Loucy (cell line): ENCODE results near the gene SSH2.
"Not testable (repeated sequence)": the region's sequence is repeated elsewhere in the genome, so short reads cannot be mapped to it uniquely, and the experiment has no call there.

Source experiments
- H2AFZ ChIP-seq: fragments of 200-600 bp; sonication (generic); 2 replicates; pipeline ENCODE4 v1.6.0; 2016; ENCODE audit warnings: antibody characterized with exemption, mild to moderate bottlenecking, low read length, moderate library complexity
- H3F3A ChIP-seq: fragments of 200-600 bp; 2 replicates; pipeline ENCODE4 v1.6.0; 2016; ENCODE audit warnings: antibody characterized with exemption, low read depth, mild to moderate bottlenecking
- H3K27me3 ChIP-seq: fragments of 200-600 bp; sonication (generic); 2 replicates; pipeline ENCODE4 v1.6.1; 2014; ENCODE audit warnings: low read length, mild to moderate bottlenecking; ENCODE audit not compliant: insufficient read depth, poor library complexity, severe bottlenecking
- H3K36me3 ChIP-seq: fragments of 200-600 bp; sonication (generic); 2 replicates; pipeline ENCODE4 v1.6.1; 2016; ENCODE audit warnings: low read length; ENCODE audit not compliant: insufficient read depth
- H3K4me1 ChIP-seq: fragments of 200-600 bp; sonication (generic); 2 replicates; pipeline ENCODE4 v1.5.1; 2014; ENCODE audit warnings: low read length, mild to moderate bottlenecking; ENCODE audit not compliant: insufficient read depth, poor library complexity, severe bottlenecking
- H3K4me2 ChIP-seq: fragments of 200-600 bp; sonication (generic); 2 replicates; pipeline ENCODE4 v1.6.0; 2014; ENCODE audit warnings: antibody characterized with exemption, low read length, low read depth, mild to moderate bottlenecking; ENCODE audit not compliant: poor library complexity, severe bottlenecking
- H3K4me3 ChIP-seq: fragments of 200-600 bp; sonication (generic); 2 replicates; pipeline ENCODE4 v1.5.1; 2014; ENCODE audit warnings: low read length, mild to moderate bottlenecking, mixed read lengths; ENCODE audit not compliant: poor library complexity, severe bottlenecking
- H3K79me2 ChIP-seq: fragments of 200-600 bp; sonication (generic); 2 replicates; pipeline ENCODE4 v1.6.1; 2014; ENCODE audit warnings: low read length; ENCODE audit not compliant: insufficient read depth
- H3K9ac ChIP-seq: fragments of 200-600 bp; sonication (generic); 2 replicates; pipeline ENCODE4 v1.6.0; 2014; ENCODE audit warnings: mild to moderate bottlenecking, low read depth, low read length, moderate library complexity; ENCODE audit not compliant: poor library complexity, severe bottlenecking
- H3K9me2 ChIP-seq: fragments of 200-600 bp; sonication (generic); replicated peaks from 2 replicates; pipeline ENCODE4 v1.6.1; 2016; ENCODE audit warnings: low read depth, low read length, mixed read lengths
- H3K9me3 ChIP-seq: fragments of 200-600 bp; sonication (generic); 2 replicates; pipeline ENCODE4 v1.6.1; 2014; ENCODE audit warnings: mild to moderate bottlenecking, antibody characterized with exemption, low read length, low read depth; ENCODE audit not compliant: insufficient read depth
- H4K20me1 ChIP-seq: fragments of 200-600 bp; sonication (generic); 2 replicates; pipeline ENCODE4 v1.6.0; 2014; ENCODE audit warnings: antibody characterized with exemption, low read length, mild to moderate bottlenecking; ENCODE audit not compliant: insufficient read depth, poor library complexity, severe bottlenecking
- EZH2phosphoT487 ChIP-seq: fragments of 200-600 bp; IDR thresholded peaks from 2 replicates; pipeline ENCODE4 v1.6.1; 2018; ENCODE audit warnings: antibody characterized with exemption, mild to moderate bottlenecking, moderate library complexity, borderline replicate concordance
- TF ChIP-seq, protein P1 (sequence below): fragments of 200-600 bp; sonication (generic); conservative IDR thresholded peaks from 2 replicates; pipeline ENCODE4 v1.5.1; 2014; ENCODE audit warnings: mild to moderate bottlenecking, antibody characterized with exemption, low read length

The SSH2 gene

GRCh38 chr17:29905879-29906167 is 24.2 kb downstream of the SSH2 start:
- Histone ChIP-seq H3K4me3 (no peak overlapping the region), H3K79me2 (peaks cover 94% of the 10 kb centered on the region), H3K4me2 (no peak overlapping the region), H3F3A (no peaks in the 10 kb centered on the region), H3K9ac (no peak overlapping the region), H3K4me1 (peaks cover 5% of the 10 kb centered on the region), H3K9me3 (peaks cover 20% of the 10 kb centered on the region; the same call in 1 of the 2 replicates), H4K20me1 (peaks cover 8% of the 10 kb centered on the region), H3K36me3 (0 out of 2 replicates have a peak, but pooled peaks cover 5% of the 10 kb centered on the region), H3K9me2 (no peaks in the 10 kb centered on the region), H2AFZ (no peak overlapping the region), H3K27me3 (no peaks in the 10 kb centered on the region)
- TF ChIP-seq EZH2phosphoT487: no peak
- TF ChIP-seq, protein P1, sequence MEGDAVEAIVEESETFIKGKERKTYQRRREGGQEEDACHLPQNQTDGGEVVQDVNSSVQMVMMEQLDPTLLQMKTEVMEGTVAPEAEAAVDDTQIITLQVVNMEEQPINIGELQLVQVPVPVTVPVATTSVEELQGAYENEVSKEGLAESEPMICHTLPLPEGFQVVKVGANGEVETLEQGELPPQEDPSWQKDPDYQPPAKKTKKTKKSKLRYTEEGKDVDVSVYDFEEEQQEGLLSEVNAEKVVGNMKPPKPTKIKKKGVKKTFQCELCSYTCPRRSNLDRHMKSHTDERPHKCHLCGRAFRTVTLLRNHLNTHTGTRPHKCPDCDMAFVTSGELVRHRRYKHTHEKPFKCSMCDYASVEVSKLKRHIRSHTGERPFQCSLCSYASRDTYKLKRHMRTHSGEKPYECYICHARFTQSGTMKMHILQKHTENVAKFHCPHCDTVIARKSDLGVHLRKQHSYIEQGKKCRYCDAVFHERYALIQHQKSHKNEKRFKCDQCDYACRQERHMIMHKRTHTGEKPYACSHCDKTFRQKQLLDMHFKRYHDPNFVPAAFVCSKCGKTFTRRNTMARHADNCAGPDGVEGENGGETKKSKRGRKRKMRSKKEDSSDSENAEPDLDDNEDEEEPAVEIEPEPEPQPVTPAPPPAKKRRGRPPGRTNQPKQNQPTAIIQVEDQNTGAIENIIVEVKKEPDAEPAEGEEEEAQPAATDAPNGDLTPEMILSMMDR: no peak

DNA sequence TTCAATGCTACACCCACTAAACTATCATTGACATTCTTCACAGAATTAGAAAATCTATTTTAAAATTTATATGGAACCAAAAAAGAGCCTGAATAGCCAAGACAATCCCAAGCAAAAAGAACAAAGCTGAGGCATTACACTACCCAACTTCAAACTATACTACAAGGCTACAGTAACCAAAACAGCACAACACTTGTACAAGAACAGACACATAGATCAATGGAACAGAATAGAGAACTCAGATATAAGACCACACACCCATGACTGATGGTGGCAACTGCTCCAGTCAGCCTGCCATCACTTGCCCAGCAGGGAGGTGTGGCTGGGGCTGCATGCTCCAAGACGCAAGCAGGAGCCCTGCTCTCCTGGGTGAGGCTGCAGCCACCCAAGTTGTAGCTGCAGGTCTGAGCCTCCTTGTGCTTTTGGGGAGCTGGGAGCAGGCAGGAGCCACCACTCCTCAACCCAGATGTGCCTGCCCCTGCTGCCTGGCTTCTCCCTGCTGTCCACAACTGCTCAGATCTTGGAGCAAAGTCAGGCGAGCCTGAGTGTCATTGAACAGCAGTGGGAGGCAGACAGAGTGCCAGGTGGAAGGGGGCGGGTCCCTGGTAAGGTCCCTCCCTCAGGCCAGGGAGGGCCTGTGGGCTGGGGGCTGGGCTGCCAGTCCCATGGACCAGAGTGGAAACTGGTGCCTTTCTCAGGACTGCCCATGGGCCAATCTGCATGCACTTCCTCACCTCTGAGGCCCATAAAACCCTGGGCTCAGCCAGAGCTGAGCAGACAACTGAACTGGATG is 24.7 kb downstream of the SSH2 start:
- no peaks in the 10 kb centered on the region for H3F3A ChIP-seq
- peaks cover 20% of the 10 kb centered on the region; the same call in 1 of the 2 replicates for H3K9me3 ChIP-seq
- H3K27me3 ChIP-seq: no peaks in the 10 kb centered on the region
- TF ChIP-seq, protein P1: no peak
- TF ChIP-seq EZH2phosphoT487: no peak
- H3K79me2 ChIP-seq: peaks cover 89% of the 10 kb centered on the region
- no peak overlapping the region for H3K4me3 ChIP-seq
- H3K9ac ChIP-seq: no peak overlapping the region
- no peaks in the 10 kb centered on the region for H3K9me2 ChIP-seq
- 0 out of 2 replicates have a peak, but pooled peaks cover 5% of the 10 kb centered on the region for H3K36me3 ChIP-seq
- peaks cover 5% of the 10 kb centered on the region for H3K4me1 ChIP-seq
- H3K4me2 ChIP-seq: no peak overlapping the region
- no peak overlapping the region for H2AFZ ChIP-seq
- H4K20me1 ChIP-seq: peaks cover 8% of the 10 kb centered on the region

- TF ChIP-seq, protein P1: no peak
- TF ChIP-seq EZH2phosphoT487: no peak
- Histone ChIP-seq H3K9me3 (peaks cover 20% of the 10 kb centered on the region; the same call in 1 of the 2 replicates), H3K79me2 (peaks cover 75% of the 10 kb centered on the region)
Measured at GRCh38 chr17:29903471-29903870, 26.6 kb downstream of the SSH2 start.

DNA sequence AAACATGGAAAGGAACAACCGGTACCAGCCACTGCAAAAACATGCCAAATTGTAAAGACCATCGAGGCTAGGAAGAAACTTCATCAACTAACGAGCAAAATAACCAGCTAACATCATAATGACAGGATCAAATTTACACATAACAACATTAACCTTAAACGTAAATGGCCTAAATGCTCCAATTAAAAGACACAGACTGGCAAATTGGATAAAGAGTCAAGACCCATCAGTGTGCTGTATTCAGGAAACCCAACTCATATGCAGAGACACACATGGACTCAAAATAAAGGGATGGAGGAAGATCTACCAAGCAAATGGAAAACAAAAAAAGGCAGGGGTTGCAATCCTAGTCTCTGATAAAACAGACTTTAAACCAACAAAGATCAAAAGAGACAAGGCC is 32.9 kb downstream of the SSH2 start:
- not testable (repeated sequence) for H3K9me2 ChIP-seq, H3K27me3 ChIP-seq, H2AFZ ChIP-seq, H3K36me3 ChIP-seq, H3K9ac ChIP-seq, H3F3A ChIP-seq, H3K9me3 ChIP-seq, H3K4me3 ChIP-seq, H3K4me2 ChIP-seq
- Histone ChIP-seq H4K20me1 (peaks cover 20% of the 10 kb centered on the region), H3K79me2 (peaks cover 47% of the 10 kb centered on the region), H3K4me1 (peaks cover 11% of the 10 kb centered on the region)

More at GRCh38 chr17:29903471-29903870, 26.6 kb downstream of the SSH2 start:
- no peak overlapping the region for H2AFZ ChIP-seq
- no peak overlapping the region for H3K4me2 ChIP-seq
- H3K9me2 ChIP-seq: no peaks in the 10 kb centered on the region
- peaks cover 4% of the 10 kb centered on the region for H4K20me1 ChIP-seq
- H3K9ac ChIP-seq: no peak overlapping the region
- H3F3A ChIP-seq: no peaks in the 10 kb centered on the region
- no peak overlapping the region for H3K4me3 ChIP-seq
- peaks cover 5% of the 10 kb centered on the region for H3K4me1 ChIP-seq
- H3K27me3 ChIP-seq: no peaks in the 10 kb centered on the region
- H3K36me3 ChIP-seq: 0 out of 2 replicates have a peak, but pooled peaks cover 5% of the 10 kb centered on the region
